Choroid plexus epithelial cell (primary cell): ENCODE results near the gene PLEKHG4B.
A peak's percentile ranks its signal among the peaks of the same experiment; 100 is the strongest.

Experiments used
- DNase-seq: peaks from one replicate; pipeline ENCODE4 v3.0.0-alpha.2; 2010; ENCODE audit warnings: low read depth
- H3K4me3 ChIP-seq: 2 replicates; pipeline ENCODE4 v1.5.1; 2011; ENCODE audit warnings: low read depth, mild to moderate bottlenecking, control low read depth, low read length, moderate library complexity
- TF ChIP-seq, protein P1 (sequence below): conservative IDR thresholded peaks from 2 replicates; pipeline ENCODE4 v1.5.1; 2011; ENCODE audit warnings: low read depth, mild to moderate bottlenecking, control low read depth, inconsistent platforms, low read length, moderate library complexity

The PLEKHG4B gene

DNA sequence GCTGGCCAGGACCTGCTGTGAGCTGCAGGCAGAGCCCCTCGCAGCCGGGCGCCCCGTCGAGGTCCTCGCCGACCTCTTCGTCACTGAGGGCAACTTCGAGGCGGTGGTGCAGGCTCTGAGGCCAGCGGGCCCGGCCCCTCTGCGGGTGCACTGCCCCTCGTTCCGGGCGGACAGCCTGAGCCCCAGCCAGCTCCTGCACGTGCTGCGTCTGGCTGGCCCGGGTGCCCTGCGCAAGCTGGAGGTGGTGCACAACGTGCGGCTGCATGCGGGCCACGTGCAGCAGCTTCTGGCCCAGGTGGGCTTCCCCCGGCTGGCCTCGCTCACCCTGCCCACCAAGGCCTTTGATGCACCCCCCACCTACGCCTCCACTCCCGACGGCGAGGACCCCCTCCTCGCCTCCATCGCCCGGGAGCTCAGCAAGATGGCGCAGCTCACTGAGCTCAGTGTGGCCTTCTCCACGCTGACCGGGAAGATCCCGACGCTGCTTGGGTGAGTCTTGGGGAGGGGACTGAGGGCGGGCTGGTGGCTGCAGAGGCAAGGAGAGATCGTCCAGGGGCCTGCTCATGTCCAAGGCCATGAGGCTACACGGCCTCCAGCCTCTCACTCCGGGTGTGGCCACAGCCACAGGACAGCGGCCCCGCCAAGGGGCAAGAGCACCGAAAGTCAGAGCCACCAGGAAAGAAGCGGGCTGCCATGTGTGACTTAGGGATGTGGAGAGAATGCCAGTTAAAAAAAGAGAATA, 100.2 kb downstream of the PLEKHG4B start:
- DNase-seq, result no peak
- TF ChIP-seq, protein P1, sequence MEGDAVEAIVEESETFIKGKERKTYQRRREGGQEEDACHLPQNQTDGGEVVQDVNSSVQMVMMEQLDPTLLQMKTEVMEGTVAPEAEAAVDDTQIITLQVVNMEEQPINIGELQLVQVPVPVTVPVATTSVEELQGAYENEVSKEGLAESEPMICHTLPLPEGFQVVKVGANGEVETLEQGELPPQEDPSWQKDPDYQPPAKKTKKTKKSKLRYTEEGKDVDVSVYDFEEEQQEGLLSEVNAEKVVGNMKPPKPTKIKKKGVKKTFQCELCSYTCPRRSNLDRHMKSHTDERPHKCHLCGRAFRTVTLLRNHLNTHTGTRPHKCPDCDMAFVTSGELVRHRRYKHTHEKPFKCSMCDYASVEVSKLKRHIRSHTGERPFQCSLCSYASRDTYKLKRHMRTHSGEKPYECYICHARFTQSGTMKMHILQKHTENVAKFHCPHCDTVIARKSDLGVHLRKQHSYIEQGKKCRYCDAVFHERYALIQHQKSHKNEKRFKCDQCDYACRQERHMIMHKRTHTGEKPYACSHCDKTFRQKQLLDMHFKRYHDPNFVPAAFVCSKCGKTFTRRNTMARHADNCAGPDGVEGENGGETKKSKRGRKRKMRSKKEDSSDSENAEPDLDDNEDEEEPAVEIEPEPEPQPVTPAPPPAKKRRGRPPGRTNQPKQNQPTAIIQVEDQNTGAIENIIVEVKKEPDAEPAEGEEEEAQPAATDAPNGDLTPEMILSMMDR, result no peak
- no peak overlapping the region for H3K4me3 ChIP-seq

GRCh38 chr5:192691-192969, 100.7 kb downstream of the PLEKHG4B start:
- no peak for DNase-seq
- TF ChIP-seq, protein P1, result no peak
- no peak overlapping the region for H3K4me3 ChIP-seq

- H3K4me3 ChIP-seq, result no peak overlapping the region
- DNase-seq, result no peak
- TF ChIP-seq, protein P1, result no peak
Observed at GRCh38 chr5:192970-193831, 101.2 kb downstream of the PLEKHG4B start.

GRCh38 chr5:194102-194501, 102.1 kb downstream of the PLEKHG4B start:
- TF ChIP-seq, protein P1, result no peak
- no peak overlapping the region for H3K4me3 ChIP-seq
- no peak for DNase-seq

GRCh38 chr5:194603-195209, 102.7 kb downstream of the PLEKHG4B start:
- H3K4me3 ChIP-seq, result no peak overlapping the region

GRCh38 chr5:195401-196160, 103.6 kb downstream of the PLEKHG4B start:
- peak; percentile 12 for DNase-seq
- H3K4me3 ChIP-seq, result no peak overlapping the region
- TF ChIP-seq, protein P1, result peak; percentile 37

More at GRCh38 chr5:194603-195209, 102.7 kb downstream of the PLEKHG4B start:
- no peak for DNase-seq
- TF ChIP-seq, protein P1, result no peak
